Islet of Langerhans (tissue), 1 donor: Measurements from ENCODE around the gene ST3GAL4.
"Not testable (repeated sequence)": the region's sequence is repeated elsewhere in the genome, so short reads cannot be mapped to it uniquely, and the experiment has no call there.

ENCODE experiments used
- FAIRE-seq: peaks from one replicate; lab custom pipeline; 2011; peaks lifted over from hg19 to GRCh38; lab: Jason Lieb, UNC

ST3GAL4 gene

DNA sequence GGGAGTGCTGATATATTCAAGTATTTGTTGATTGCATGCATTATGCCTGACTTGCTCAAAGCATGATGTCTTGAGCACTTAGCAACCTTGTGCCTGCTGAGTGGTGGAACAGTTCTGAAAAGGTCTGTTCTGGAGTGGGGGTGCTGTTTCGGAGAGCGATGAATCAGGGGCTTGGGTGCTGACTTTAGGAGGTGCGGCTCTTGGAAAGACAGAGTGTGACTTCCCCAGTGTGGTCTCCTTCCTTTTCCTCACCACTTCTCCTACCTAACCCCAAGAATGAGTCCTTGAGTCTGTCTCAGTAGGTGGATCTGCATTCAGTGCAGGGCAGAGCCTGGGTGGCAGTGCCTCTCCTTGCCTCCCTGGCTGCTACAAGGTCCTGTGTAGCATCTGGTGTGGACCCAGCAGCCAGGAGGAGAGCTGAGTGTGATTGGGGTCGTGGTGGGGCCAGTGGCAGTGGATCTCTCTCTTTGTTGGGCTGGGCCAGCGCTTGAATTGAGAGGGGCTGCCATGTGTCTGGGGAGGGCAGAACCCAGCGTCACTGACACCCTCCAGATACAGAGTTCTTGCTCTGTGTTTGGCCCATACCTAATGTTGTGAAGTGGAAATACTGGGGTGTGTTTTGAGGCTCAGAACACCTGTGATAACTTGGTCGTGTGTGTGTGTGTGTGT lies 35.9 kb downstream of the ST3GAL4 start:
- no peak for FAIRE-seq

DNA sequence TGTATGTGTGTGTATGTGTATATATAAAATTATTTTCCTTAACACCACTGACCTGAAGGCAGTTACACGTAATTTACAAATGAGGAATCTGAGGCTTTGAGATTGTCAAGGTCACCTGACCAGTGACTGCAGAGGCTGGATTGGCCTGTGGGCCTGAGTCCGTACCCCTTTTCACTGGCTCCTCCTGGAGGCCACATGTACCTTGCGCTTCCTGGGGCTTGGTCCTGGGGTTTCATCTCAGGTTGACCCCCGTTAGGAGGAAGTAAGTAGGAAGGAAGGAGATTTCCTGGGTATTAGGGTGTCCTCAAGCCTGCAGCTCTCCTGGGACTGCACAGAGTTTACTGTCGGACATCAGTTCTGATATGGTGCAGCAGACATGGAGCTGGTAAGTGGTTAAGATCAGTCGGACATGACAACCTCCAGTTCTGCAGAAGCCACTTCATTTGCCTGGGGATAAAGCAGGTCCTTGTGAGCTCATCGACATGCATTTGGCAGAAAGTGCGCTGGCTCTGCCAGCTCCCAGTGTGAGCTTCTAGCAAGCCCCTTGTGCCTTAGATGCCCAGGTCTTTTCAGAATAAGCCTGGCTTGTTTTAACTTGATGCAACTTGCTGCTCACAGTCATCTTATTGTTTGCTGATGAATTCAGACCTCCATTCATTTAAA lies 36.6 kb downstream of the ST3GAL4 start:
- no peak for FAIRE-seq

DNA sequence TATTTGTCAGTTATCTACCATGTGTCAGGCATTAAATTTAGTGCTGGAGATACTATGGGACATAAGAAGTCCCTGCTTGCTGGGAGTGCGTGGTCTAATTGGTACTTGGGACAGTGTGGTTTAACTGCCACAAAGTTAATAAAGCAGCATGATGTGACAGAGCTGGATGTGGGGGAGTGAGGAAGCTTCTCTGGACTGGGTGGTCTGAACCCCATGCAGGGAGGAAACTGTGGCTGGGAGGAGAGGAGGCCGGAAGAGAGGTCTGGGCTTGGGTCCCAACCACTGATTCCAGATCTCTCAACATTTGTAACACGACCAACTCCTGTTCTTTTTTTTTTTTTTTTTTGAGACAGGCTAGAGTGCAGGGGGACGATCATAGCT lies 37.1 kb downstream of the ST3GAL4 start:
- no peak for FAIRE-seq

DNA sequence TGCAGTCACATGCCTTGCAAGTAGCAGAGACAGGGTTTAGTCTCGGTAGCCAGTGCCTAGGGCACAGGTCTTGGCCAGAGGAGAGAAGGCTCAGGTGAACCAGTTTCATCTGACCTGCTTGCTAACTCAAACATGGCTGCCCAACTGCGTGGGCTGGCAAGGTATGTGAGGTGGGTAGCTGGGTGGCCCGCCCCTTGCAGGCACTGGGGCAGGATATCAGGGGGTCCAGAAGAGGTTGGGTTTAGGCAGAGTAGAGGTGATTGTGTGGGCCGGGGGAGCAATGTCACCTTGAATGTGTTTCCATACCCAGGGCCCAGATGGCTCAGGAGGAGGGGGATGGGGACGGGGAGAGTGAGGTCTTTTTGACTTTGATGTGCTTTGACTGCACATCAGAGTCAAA lies 37.7 kb downstream of the ST3GAL4 start:
- no peak for FAIRE-seq

DNA sequence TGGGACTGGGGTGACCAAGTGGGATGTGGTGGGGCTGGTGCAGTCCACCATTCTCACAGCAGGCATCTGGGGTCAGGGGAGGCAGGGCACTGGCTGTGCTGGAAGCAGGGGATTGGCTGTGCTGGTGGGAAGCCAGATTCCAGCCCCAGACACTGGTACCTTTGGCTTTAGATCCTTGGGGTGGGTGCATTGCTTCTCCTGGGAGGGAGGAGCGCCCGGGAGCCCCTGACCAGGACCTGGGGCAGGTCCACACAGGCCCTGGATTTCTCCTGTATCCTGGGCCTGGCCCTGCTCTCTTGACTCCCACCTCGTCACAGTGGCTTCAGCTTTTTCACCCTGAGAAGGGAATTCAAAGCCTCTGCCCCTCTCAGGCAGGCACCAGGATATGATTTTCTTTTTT lies 38.5 kb downstream of the ST3GAL4 start:
- no peak for FAIRE-seq

DNA sequence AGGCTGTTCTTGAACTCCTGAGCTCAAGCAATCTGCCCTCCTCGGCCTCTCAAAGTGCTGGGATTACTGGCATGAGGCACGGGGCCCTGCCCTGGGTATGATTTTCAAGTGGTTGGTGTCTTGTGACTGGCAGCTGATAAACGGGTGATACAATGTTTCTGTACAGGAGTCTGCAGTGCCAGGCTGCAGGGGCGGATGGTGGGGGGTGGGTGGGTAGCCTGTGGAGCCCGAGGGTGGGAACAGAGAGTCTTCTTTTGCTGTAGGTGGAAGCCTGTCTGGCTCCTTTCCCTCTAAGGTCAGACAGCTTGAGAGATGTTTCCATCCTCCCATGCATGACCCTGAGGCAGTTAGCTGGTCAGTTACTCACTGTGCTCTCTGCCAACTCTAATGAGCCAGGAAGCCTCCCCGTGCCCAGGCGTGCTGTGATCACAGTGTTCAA lies 39.2 kb downstream of the ST3GAL4 start:
- FAIRE-seq, result not testable (repeated sequence)

DNA sequence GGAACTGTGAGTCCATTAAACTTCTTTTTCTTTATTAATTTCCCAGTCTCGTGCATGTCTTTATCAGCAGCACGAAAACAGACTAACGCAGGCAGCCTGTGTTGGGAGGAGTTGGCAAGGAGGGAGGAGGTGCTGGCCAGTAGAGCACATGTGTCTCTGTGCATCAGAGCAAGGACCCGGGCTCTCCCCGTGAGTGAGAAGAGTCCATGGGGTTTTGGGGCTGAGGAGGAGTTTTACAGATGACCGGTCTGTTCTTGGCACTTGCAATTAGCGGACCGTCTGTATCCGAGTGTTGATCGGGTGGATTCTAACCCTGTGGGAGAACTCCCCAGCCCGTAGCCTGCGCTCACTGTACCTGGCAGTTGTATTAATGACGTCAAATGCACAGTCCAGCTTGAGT lies 40.3 kb downstream of the ST3GAL4 start:
- not testable (repeated sequence) for FAIRE-seq

DNA sequence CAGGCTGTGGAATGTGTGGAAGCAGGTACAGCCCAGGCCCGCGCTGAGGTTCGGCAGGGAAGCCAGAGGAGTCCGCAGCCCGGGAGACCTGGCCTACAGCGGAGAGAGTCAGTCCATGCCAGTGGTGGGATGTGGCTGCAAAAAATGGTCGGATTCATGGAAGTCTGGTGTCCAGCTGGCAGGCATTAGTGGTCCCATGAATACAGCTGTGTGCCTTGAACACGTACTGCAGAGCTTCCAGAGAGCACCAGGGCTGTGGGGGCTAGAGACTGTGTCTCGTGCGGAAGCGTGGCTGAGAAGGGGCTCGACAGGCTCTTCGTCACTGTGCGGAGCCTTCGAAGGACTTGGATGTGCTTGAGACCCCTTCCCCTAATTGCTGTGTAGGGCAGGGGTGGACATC lies 40.8 kb downstream of the ST3GAL4 start:
- not testable (repeated sequence) for FAIRE-seq

DNA sequence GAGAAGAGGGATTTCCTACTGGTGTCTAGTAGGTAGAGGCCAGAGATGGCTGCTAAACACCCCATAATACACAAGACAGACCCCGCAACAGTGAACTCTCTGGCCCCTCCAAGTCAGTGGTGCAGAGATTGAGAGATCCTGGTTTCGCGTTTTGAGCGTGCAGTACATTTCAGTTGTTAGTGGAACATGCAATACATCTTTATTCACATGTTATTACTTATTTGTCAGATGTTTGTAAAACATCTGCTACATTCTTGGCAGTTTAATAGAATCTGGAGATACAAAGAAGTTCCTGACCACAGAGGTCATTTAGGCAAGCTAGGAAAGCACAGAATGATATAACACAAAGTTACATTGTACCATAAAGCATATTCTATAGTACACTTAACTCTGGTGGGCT lies 41.5 kb downstream of the ST3GAL4 start:
- no peak for FAIRE-seq

DNA sequence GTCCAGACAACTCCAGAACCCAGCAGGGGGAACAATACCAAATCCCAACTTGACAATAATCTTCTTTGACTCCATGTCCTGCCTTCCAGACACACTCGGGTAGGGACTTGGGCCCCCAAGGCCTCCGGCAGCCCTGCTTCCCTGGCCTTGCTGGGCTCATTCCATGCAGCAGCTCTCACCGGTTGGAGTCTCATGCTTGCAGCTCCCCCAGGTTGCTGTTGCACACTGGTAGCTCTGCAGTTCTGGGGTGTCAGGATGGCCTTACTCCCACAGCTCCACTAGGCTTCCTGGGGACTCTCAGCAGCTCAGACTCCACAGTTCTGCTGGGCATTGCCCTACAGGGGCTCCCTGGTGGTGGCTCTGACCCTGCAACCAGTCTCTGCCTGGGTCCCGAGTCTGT lies 42.8 kb downstream of the ST3GAL4 start:
- no peak for FAIRE-seq

DNA sequence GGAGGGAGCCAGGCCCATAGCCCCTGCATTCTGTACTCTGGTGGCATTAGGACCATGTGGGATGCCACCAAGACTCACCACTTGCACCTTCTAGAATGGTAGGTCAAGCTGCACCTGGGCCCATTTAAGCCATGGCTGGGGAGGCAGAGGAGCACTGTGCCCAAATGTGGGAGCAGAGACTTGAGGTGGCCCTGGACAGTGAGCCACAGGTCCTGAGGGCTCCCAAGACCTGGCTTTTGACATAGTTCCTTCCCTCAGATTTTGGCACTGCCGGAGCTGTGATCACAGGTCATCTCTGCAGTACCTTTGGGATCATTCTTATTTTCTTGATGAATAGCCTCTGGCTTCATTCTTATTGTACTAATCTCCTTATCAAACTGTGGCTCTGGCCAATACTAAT lies 43.2 kb downstream of the ST3GAL4 start:
- no peak for FAIRE-seq

DNA sequence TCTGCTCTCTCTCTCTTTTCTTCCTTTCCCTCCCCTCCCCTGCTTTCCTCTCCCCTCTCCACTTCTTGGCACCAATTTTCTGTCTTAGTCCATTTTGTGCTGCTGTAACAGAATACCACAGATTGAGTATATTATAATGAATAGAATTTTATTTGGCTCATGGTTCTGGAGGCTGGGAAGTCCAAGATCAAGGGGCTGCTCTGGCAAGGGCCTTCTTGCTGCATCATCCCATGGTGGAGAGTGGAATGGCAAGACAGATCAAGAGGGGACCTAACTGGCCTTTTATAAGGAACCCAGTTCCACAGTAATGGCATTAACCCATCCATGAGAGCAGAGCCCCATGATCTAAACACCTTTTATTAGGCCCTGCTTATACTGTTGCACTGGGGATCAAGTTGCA lies 44.5 kb downstream of the ST3GAL4 start:
- FAIRE-seq, result no peak

DNA sequence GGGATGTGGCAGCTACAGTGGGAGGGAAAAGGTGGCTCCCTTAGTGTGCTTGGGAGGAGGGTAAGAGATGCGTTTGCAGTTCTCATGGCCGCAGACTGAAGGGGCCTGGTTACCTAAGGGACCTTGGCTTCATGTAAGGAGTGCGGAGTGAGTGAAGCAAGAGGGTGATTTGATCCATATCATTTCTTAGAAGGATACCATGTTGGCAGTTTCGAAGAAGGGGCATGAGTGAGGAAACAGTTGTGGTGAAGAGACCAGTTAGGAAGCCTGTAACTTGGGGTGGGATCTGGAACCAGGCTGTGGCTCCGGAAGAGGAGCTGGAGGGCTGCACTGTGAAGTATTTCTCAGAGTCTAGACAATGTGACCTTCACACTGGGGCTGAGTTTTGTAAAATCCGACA lies 45.0 kb downstream of the ST3GAL4 start:
- FAIRE-seq, result no peak

DNA sequence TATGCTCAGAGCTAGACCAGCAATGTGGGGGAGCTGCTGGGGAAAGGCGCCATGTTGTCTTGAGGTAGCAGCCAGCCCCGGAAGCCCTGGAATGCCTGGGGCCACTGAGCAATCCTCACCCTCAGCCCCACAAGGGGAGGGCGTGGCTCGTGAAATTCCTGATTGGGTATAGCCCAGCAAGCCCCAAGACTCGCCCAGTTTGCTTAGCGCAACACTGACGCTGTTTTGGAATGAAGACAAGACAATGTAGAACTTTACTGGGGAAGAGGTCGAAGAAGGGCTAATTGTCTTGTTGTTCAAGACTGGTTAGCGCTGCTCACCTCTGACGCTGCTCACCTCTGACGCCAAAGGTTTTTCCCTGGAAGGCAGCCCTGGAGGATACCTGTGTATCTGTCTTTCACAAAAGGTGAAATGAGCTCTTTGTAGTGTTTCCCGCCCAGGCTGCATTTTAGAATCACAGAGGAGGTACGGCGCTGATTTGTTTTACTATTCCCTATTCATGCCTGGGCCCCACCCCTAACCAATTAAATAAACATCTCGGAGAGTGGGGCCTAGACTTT lies 47.6 kb downstream of the ST3GAL4 start:
- no peak for FAIRE-seq

DNA sequence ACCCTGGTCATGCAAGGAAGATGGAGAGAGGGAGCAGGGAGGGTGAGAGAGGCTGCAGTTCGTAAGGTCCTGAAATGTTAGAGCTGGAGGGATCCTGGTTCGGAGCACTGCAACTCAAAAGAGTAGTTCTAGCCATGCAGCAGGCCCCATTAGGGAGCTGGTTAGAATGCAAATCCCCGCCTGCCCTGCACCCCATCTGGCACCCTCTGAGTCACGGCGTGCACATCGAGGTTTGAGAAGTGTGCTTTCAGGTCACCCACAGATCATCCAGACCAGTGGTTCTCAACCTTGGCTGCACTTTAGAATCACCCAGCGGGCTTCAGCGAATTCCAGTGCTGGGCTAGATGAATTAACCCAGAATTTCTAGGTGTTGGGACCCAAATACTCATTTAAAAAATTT lies 48.2 kb downstream of the ST3GAL4 start:
- no peak for FAIRE-seq

DNA sequence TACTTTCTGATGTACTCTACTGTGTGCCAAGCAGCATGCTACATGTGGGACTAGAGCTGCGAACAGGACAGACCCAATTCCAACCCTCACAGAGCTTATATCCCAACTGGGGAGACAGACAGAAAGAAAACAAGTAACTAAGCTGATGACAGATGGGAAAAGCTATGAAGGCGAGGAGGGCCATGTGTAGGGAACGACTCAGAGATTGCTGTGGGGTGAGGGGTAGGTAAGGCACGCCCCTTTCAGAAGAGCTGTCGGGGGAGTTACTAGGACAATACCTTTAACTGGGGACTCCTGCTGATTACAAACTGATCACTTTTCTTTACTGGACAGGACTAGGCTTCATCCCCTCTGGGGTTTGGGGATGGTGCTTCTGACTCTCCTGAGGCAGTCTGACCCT lies 48.9 kb downstream of the ST3GAL4 start:
- FAIRE-seq, result no peak

DNA sequence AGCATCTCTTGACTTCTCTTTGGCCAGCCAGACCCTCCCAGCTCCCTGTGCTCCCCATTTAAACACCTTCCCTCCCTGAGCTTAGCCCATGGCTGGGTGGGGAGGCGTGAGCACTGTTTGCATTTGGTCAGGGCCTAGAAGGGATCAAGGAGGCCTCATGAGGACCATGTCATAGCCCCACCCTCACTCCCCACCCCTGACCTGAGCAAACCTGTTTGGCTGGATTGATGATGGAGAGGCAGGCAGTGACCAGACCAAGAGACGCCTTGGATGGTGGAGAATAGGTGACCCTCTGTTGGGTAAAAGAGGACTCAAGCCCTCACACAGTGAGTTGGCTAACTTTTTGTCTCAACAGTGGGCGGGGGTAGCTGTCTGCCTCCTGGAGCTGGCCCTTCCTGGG lies 49.9 kb downstream of the ST3GAL4 start:
- no peak for FAIRE-seq

DNA sequence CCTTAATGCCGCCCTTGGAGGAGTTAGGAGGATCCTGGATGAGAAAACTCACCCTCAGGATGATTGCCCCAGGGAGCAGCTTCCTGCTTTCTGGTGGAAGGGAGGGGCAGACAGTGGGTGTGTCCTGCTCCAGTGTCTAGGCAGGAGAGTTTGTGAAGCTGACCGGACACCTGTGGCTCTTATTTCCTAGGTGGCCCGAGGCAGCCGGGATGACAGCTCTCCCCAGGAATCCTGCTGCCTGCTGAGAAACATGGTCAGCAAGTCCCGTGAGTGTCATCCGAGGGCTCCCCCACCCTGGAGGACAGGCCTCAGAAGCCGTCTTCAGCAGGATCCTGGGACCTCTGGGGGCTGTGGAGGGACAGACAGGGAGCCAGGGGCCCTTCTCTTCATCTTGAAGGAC lies 50.4 kb downstream of the ST3GAL4 start:
- FAIRE-seq, result no peak

DNA sequence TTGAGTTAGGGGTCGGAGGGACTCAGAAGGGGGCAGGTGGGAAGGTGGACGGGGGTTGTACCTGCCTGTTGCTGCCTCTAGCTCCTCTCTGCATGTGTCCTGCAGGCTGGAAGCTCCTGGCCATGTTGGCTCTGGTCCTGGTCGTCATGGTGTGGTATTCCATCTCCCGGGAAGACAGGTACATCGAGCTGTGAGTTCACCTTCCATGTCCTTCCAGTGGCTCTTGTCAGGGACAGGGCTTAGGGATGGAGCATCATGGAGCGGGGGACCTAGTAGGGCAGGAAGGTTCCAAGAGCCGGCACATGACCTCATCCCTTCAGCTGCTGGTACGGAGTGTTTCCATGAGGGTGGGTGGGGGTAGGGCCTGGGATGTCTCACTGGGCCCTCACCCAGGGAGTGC lies 50.9 kb downstream of the ST3GAL4 start:
- no peak for FAIRE-seq

DNA sequence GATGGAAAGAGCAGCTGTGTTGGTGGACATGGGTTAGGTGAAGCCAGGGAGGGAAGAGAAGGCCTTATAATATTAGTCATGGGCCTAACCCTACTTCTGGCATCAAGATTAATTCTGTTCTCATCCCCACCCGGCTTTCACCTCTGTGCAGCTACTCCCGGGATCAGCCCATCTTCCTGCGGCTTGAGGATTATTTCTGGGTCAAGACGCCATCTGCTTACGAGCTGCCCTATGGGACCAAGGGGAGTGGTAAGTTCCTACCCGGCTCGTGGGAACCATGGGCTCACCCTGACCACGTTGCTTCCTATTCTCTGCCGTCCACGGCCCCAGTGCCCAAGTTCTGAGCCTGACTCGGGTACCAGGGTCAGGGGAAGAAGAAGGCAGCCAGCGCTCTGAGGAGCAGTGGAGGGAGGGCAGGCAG lies 51.6 kb downstream of the ST3GAL4 start:
- no peak for FAIRE-seq

DNA sequence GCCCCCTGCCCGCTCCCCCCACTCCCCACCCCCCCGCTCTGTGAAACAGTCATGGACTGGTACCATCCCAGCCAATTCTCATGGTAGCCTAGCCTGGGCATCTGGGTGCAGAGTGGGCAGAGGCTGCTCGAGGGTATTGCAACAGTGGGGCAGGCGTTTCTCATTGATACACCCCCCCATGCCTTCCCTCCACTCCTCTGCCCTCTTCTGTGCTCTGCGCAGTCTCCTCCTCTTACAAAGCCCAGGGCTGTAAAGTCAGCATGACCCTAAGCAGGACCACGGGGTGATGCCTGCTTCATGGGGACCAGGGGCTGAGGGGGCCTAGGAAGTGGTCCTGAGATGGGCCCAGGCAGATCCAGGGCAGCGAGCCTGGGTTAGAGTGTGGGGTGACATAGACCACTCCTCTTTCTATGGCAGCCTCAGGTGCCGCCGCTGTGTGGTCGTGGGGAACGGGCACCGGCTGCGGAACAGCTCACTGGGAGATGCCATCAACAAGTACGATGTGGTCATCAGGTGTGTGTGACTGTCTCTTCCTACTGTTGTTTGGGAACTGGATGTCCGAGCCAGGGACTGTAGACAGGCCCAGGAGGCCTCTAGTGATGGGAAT lies 52.3 kb downstream of the ST3GAL4 start:
- FAIRE-seq, result no peak

DNA sequence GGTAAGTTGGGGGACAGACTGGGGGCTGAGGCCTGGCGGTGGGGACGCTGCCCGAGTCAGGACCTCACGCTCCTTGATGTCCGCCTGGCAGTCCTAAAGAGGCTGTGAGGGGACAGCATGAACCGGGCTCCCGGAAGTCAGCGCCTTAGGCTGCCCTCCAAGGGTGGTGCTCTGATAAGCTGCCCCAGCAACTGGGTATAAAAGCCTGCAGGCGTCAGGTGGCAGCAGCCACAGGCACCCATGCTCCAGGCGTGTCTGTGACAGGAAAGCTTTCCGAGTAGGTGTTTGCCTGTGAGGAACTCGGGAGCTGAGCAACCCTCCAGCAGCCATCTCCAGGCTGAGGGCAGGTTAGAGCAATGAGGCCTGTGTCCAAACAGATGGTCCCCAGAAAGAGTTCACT lies 53.0 kb downstream of the ST3GAL4 start:
- no peak for FAIRE-seq

DNA sequence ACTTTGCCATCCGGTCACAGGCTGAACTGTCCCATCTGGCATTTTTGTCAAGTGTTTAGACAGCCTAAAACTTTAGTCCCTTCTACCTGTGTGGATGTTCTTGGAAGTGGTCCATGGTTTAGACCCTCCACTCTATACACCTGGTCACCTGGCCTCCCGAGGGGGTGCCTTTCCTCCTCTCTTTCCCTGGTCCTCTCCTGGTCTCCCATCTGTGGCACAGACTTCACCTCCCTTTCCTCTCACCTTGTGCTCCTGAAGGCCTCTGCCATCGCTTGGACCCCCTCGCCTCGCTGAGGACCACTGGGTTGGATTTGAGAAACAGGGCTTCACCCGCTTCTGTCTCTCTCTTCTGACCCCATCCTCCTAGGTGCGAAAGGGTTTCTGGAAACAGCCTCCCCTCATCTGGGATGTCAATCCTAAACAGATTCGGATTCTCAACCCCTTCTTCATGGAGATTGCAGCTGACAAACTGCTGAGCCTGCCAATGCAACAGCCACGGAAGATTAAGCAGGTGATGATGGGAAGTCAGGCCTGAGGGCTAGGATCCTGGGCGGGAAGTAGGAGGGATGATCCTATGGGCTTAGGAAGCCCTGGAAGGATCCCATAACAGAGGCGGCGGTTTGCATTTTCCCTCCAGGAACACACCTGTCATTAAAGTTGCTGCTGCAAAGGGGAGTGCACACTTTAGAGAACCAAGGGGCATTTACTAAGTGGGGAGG lies 53.6 kb downstream of the ST3GAL4 start:
- FAIRE-seq, result no peak
